ENCODE data around the gene GAD1.
A peak's percentile ranks its signal among the peaks of the same experiment; 100 is the strongest.

The GAD1 gene

GRCh38 chr2:170845343-170845742, 28.7 kb downstream of the GAD1 start:
- DNase-seq (ENCODE audit: low spot score): no peak

GRCh38 chr2:170846314-170846713, 29.6 kb downstream of the GAD1 start:
- DNase-seq (ENCODE audit: low spot score): no peak

- no peak for DNase-seq (ENCODE audit: low spot score)
Observed at GRCh38 chr2:170847716-170848115, 31.0 kb downstream of the GAD1 start.

GRCh38 chr2:170848587-170848986, 31.9 kb downstream of the GAD1 start:
- DNase-seq (ENCODE audit: low spot score): peak; percentile 81

GRCh38 chr2:170850251-170850650, 33.6 kb downstream of the GAD1 start:
- no peak for DNase-seq (ENCODE audit: low spot score)

- DNase-seq (ENCODE audit: low spot score): no peak
Observed at GRCh38 chr2:170851635-170852034, 34.9 kb downstream of the GAD1 start.

GRCh38 chr2:170856066-170856465, 39.4 kb downstream of the GAD1 start:
- DNase-seq (ENCODE audit: low spot score): no peak

- no peak for DNase-seq (ENCODE audit: low spot score)
Observed at GRCh38 chr2:170862286-170862902, 45.7 kb downstream of the GAD1 start.

- no peak for DNase-seq (ENCODE audit: low spot score)
Observed at GRCh38 chr2:170863087-170863486, 46.4 kb downstream of the GAD1 start.

- no peak for DNase-seq (ENCODE audit: low spot score)
Observed at GRCh38 chr2:170869036-170869435, 52.3 kb downstream of the GAD1 start.

- DNase-seq (ENCODE audit: low spot score): no peak
Observed at GRCh38 chr2:170869461-170869860, 52.8 kb downstream of the GAD1 start.

- peak; percentile 88 for DNase-seq (ENCODE audit: low spot score)
Observed at GRCh38 chr2:170873035-170873692, 56.5 kb downstream of the GAD1 start.

GRCh38 chr2:170878066-170878465, 61.4 kb downstream of the GAD1 start:
- no peak for DNase-seq (ENCODE audit: low spot score)

- DNase-seq (ENCODE audit: low spot score): no peak
Observed at GRCh38 chr2:170878505-170878904, 61.8 kb downstream of the GAD1 start.

- no peak for DNase-seq (ENCODE audit: low spot score)
Observed at GRCh38 chr2:170881840-170882239, 65.2 kb downstream of the GAD1 start.

GRCh38 chr2:170882758-170883157, 66.1 kb downstream of the GAD1 start:
- no peak for DNase-seq (ENCODE audit: low spot score)

GRCh38 chr2:170883683-170884082, 67.0 kb downstream of the GAD1 start:
- no peak for DNase-seq (ENCODE audit: low spot score)

- peak; percentile 67 for DNase-seq (ENCODE audit: low spot score)
Observed at GRCh38 chr2:170885130-170885791, 68.6 kb downstream of the GAD1 start.

- peak; percentile 50 for DNase-seq (ENCODE audit: low spot score)
Observed at GRCh38 chr2:170886386-170886785, 69.7 kb downstream of the GAD1 start.

- no peak for DNase-seq (ENCODE audit: low spot score)
Observed at GRCh38 chr2:170887496-170887895, 70.8 kb downstream of the GAD1 start.

GRCh38 chr2:170887896-170888295, 71.2 kb downstream of the GAD1 start:
- no peak for DNase-seq (ENCODE audit: low spot score)

- DNase-seq (ENCODE audit: low spot score): no peak
Observed at GRCh38 chr2:170891893-170892292, 75.2 kb downstream of the GAD1 start.

GRCh38 chr2:170892391-170892951, 75.8 kb downstream of the GAD1 start:
- no peak for DNase-seq (ENCODE audit: low spot score)
